Measurements from ENCODE around the gene INPP4B. TPM values are rescaled to one million over a fixed set of nuclear protein-coding genes. Genes with fewer than 3 reads are reported as not detected.

The INPP4B gene
- total and polyA plus RNA-seq, 7 donors = 1.5 to 16.8 (median 9.5) TPM

DNA sequence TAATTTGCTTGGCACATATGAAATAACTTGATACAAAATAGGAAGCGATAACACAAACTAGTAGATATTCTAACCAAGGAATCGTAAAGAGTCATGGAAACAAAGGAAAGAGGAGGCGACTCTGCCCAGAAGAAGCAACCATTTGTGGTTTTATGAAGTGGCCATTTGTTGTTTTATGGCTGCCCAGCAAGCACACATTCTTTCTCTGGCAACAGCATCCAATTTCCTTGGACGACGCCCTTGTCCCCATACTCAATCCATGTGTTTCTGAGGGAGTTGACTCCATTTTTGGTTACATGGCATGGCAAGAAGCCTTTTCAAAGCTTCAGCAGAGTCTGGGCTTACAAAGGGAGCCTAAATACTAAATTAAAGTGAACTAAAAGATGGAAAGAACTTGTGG, 295.1 kb downstream of the INPP4B start:
- WGBS, 3 donors = 53 to 62% (median 60%) methylated on average over 5 of the region's 5 CpGs
- DNase-seq (no peak), ATAC-seq (no peak)
- Histone ChIP-seq H3K36me3 (ENCODE audit: insufficient read depth in 1 of 2, low read depth in 1 of 2) (no peaks in the 10 kb centered on the region), H3K9me3 (no peaks in the 10 kb centered on the region), H3K4me3 (no peak overlapping the region), H3K27ac (no peak overlapping the region), H3K4me1 (no peaks in the 10 kb centered on the region), H3K27me3 (ENCODE audit: insufficient read depth in 3 of 3, low read length in 2 of 3) (no peaks in the 10 kb centered on the region)
- TF ChIP-seq, protein P1, sequence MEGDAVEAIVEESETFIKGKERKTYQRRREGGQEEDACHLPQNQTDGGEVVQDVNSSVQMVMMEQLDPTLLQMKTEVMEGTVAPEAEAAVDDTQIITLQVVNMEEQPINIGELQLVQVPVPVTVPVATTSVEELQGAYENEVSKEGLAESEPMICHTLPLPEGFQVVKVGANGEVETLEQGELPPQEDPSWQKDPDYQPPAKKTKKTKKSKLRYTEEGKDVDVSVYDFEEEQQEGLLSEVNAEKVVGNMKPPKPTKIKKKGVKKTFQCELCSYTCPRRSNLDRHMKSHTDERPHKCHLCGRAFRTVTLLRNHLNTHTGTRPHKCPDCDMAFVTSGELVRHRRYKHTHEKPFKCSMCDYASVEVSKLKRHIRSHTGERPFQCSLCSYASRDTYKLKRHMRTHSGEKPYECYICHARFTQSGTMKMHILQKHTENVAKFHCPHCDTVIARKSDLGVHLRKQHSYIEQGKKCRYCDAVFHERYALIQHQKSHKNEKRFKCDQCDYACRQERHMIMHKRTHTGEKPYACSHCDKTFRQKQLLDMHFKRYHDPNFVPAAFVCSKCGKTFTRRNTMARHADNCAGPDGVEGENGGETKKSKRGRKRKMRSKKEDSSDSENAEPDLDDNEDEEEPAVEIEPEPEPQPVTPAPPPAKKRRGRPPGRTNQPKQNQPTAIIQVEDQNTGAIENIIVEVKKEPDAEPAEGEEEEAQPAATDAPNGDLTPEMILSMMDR (IDR thresholded peaks at IDR 0.05) = no peak
- intact Hi-C loops (cut with DNase I) = no loop called here

DNA sequence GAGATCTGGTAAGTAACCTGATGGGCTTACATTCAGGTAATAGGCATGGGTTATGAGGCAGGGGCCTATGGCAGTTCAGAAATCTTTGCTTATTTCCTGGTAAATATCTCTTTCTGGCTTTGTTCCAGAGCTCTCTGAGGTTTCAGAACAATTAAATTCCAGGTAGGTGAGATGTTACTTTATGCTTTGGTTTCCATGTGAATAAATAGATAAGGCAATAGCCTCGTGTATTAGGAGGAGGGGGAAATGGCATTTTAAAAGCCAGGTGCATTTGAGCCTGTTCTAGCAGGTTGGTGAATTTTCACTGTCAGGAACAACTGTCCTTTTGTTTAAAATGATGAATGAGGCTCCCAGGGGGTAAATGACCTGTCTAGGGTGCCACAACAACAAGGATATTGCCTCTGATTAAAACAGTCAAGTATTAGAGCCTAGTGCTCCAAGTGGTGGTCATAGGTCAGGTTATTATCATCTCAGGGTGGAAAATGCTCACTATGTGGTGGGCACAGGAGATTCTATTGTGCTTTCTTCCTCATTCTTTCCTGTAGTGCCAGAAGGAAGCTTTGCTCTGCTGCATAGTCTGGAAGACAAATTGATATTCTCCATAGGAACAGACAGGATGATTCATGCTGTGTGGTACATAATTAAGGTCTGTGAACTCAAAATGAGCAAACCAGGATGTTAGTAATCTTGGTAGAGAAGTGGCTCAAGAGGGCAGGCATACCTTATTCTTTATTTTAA, 296.2 kb downstream of the INPP4B start:
- no peak overlapping the region for H3K4me3 ChIP-seq
- no peaks in the 10 kb centered on the region for H3K9me3 ChIP-seq
- H3K27ac ChIP-seq = no peak overlapping the region
- no peaks in the 10 kb centered on the region for H3K36me3 ChIP-seq (ENCODE audit: insufficient read depth in 1 of 2, low read depth in 1 of 2)
- ATAC-seq (no peak), DNase-seq (no peak)
- WGBS, 3 donors = 34 to 52% (median 45%) methylated on average over 1 of the region's 1 CpG
- TF ChIP-seq, protein P1 (IDR thresholded peaks at IDR 0.05) = no peak
- no peaks in the 10 kb centered on the region for H3K4me1 ChIP-seq
- H3K27me3 ChIP-seq (ENCODE audit: insufficient read depth in 3 of 3, low read length in 2 of 3) = no peaks in the 10 kb centered on the region
- intact Hi-C loops (cut with DNase I) = no loop called here

DNA sequence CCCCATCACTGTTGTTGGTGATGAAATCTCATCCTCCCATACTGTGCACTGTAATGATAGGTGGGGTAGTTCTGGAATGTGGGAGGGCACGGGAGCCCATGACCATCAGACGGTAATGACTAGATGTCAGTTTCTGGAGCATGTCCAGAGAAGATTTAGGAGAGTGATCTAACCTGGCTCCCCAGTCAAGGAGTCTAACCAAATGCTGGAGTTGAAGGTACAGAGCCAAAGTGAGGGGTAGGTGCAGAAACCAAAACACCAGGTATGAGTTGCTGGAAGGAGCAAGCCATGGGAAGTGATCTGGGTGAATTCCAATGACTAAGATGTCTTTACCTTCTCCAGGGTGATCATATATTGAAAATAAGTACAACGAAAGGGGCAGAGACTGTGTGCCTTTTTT, 296.9 kb downstream of the INPP4B start:
- no peaks in the 10 kb centered on the region for H3K27me3 ChIP-seq (ENCODE audit: insufficient read depth in 3 of 3, low read length in 2 of 3)
- DNase-seq (no peak), ATAC-seq (no peak)
- intact Hi-C loops (cut with DNase I) = no loop called here
- no peak overlapping the region for H3K27ac ChIP-seq
- no peaks in the 10 kb centered on the region for H3K4me1 ChIP-seq
- TF ChIP-seq, protein P1 (IDR thresholded peaks at IDR 0.05) = no peak
- WGBS, 3 donors = 79 to 87% (median 85%) methylated on average over 3 of the region's 3 CpGs
- H3K4me3 ChIP-seq = no peak overlapping the region
- H3K9me3 ChIP-seq = no peaks in the 10 kb centered on the region
- no peaks in the 10 kb centered on the region for H3K36me3 ChIP-seq (ENCODE audit: insufficient read depth in 1 of 2, low read depth in 1 of 2)

DNA sequence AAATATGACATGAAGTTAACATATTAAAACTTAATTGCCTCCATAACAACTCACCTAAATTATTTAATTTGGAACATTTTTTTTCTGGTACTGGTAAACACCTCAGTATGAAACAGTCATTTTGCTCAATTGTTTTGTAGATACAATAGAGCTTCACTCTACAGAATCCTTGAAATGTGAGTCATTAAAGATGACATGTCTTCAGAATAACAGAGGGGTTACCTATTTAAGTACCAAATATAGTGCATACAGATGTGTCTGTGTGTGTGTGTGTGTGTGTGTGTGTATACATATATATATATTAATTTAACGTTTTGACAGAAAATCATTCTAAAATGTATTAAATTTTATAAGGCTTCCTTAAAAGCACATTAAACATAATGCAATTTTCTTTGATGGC, 297.6 kb downstream of the INPP4B start:
- TF ChIP-seq, protein P1 (IDR thresholded peaks at IDR 0.05) = no peak
- Histone ChIP-seq H3K36me3 (ENCODE audit: insufficient read depth in 1 of 2, low read depth in 1 of 2) (no peaks in the 10 kb centered on the region), H3K9me3 (no peaks in the 10 kb centered on the region), H3K27ac (no peak overlapping the region), H3K4me3 (no peak overlapping the region), H3K27me3 (ENCODE audit: insufficient read depth in 3 of 3, low read length in 2 of 3) (no peaks in the 10 kb centered on the region), H3K4me1 (no peaks in the 10 kb centered on the region)
- intact Hi-C loops (cut with DNase I) = no loop called here
- DNase-seq (no peak), ATAC-seq (no peak)
- WGBS, 3 donors = 0 to 59% (median 0%) methylated on average over 1 of the region's 1 CpG

DNA sequence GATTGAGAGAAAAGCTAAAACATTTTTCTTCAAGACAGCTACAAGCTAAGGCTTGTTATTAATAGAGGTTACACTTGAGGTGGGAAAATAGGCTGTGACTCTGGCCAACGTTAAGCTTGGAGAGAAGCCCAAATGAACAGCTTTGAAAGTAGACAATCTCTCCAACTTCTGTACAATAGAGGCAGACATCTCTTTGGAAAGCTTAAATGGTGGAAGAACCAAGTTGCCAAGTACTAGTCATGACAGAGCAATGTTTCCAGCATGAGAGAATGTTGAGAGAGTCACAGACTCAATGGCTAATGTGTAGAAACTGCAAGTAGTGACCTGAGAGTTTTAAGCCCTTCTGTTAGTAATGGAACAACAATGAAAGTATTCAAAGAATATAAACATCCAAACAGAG, 298.1 kb downstream of the INPP4B start:
- ATAC-seq (no peak), DNase-seq (no peak)
- intact Hi-C loops (cut with DNase I) = no loop called here
- no peak overlapping the region for H3K27ac ChIP-seq
- H3K4me3 ChIP-seq = no peak overlapping the region
- TF ChIP-seq, protein P1 (IDR thresholded peaks at IDR 0.05) = no peak
- no peaks in the 10 kb centered on the region for H3K27me3 ChIP-seq (ENCODE audit: insufficient read depth in 3 of 3, low read length in 2 of 3)
- no peaks in the 10 kb centered on the region for H3K4me1 ChIP-seq
- no peaks in the 10 kb centered on the region for H3K9me3 ChIP-seq
- no peaks in the 10 kb centered on the region for H3K36me3 ChIP-seq (ENCODE audit: insufficient read depth in 1 of 2, low read depth in 1 of 2)
- WGBS, 3 donors = 9 to 12% (median 11%) methylated on average over 1 of the region's 1 CpG

Measured in psoas muscle (tissue), 8 donors.